Smooth muscle cell (in vitro differentiated cells): ENCODE results near the gene STRN3. TPM values are rescaled to one million over a fixed set of nuclear protein-coding genes. Genes with fewer than 3 reads are reported as not detected.

Experiments
- DNase-seq: peaks from one replicate; lab custom pipeline; 2025; ENCODE audit not compliant: unreplicated experiment; lab: John Stamatoyannopoulos, UW
- H2AFZ ChIP-seq: fragments of 200-600 bp; sonication (generic); 2 replicates; pipeline ENCODE4 v1.6.0; 2016; ENCODE audit warnings: antibody characterized with exemption, low read depth, mild to moderate bottlenecking
- H3F3A ChIP-seq: fragments of 200-600 bp; sonication (generic); 2 replicates; pipeline ENCODE4 v1.6.0; 2017; ENCODE audit warnings: antibody characterized with exemption, low read depth
- H3K27ac ChIP-seq: fragments of 200-600 bp; sonication (generic); 2 replicates; pipeline ENCODE4 v1.5.1; 2016; ENCODE audit warnings: low read depth, mild to moderate bottlenecking
- H3K27me3 ChIP-seq: fragments of 200-600 bp; sonication (generic); 2 replicates; pipeline ENCODE4 v1.6.1; 2016; ENCODE audit warnings: low read depth, mild to moderate bottlenecking
- H3K36me3 ChIP-seq: fragments of 200-600 bp; sonication (generic); 2 replicates; pipeline ENCODE4 v1.5.1; 2016; ENCODE audit warnings: low read depth
- H3K4me1 ChIP-seq: fragments of 200-600 bp; sonication (generic); 2 replicates; pipeline ENCODE4 v1.5.1; 2016; ENCODE audit warnings: low read depth
- H3K4me2 ChIP-seq: fragments of 200-600 bp; sonication (generic); 2 replicates; pipeline ENCODE4 v1.6.0; 2016; ENCODE audit warnings: mild to moderate bottlenecking
- H3K4me3 ChIP-seq: fragments of 200-600 bp; sonication (generic); 2 replicates; pipeline ENCODE4 v1.5.1; 2016; ENCODE audit warnings: mild to moderate bottlenecking
- H3K79me2 ChIP-seq: fragments of 200-600 bp; sonication (generic); 2 replicates; pipeline ENCODE4 v1.6.0; 2016; ENCODE audit warnings: low read depth, mild to moderate bottlenecking
- H3K9ac ChIP-seq: fragments of 200-600 bp; sonication (generic); 2 replicates; pipeline ENCODE4 v1.6.0; 2016; ENCODE audit warnings: low read depth
- H3K9me3 ChIP-seq: fragments of 200-600 bp; sonication (generic); replicated peaks from 2 replicates; pipeline ENCODE4 v1.5.1; 2016; ENCODE audit warnings: low read depth
- H4K20me1 ChIP-seq: fragments of 200-600 bp; sonication (generic); 2 replicates; pipeline ENCODE4 v1.6.0; 2016; ENCODE audit warnings: low read depth
- WGBS: methylation state at CpG from one replicate; pipeline ENCODE4 v1.1.7; 2016; ENCODE audit warnings: low lambda C conversion rate; 5-methylcytosine and 5-hydroxymethylcytosine counted together
- polyA plus RNA-seq: library from polyadenylated mRNA; unstranded; fragments of >200 nt; fragmentation: Nextera tagmentation; extraction: Ambion mirVana; gene quantifications from 2 replicates; pipeline ENCODE4 v1.2.1, GENCODE V29; 2016
- total RNA-seq: library from RNA; depleted of rRNA; stranded (reverse); fragments of >200 nt; gene quantifications from 2 replicates; pipeline ENCODE4 v1.2.3, GENCODE V29; 2014
- TF ChIP-seq, protein P1 (sequence below): fragments of 200-600 bp; sonication (generic); IDR thresholded peaks from 2 replicates; pipeline ENCODE4 v1.5.1; 2017; ENCODE audit warnings: borderline replicate concordance, mild to moderate bottlenecking, antibody characterized with exemption; ENCODE audit not compliant: insufficient read depth, poor library complexity, severe bottlenecking

STRN3 gene
- total and polyA plus RNA-seq, 2 experiments from 2014 or later: 6.8 to 43.6 TPM

DNA sequence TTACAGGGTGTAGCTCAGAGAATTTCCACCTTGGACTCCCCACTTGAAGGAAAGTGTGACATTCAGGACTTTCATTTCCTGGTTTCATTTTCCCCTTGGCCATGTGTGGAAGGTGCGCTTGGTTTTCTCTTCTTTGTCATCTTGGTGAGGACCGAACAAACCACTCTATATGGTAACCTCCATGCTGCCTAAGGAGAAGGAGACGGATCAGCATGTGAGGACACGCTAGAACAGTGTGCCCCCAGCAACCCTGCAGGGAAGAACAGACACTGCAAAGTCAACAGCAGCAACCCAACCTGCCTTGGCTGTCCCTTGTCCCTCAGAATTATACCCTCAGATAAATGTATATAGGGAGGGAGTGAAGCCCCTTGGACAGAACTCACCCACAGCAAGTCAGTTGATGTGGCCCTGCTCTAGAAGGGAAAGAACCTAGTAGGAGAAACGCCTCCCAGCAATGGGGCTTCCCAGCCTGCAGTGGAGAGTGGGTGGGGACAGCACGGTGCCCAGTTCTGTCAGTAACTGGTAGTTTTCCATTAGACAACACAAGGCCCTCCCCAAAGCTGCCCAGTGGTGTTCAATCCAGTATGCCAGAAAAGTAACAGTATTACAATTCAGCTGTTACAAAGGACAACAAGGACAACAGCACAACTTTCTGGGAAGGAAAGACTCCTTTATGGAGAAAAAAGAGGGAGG is 170.7 kb downstream of the STRN3 start:
- no peak overlapping the region for H2AFZ ChIP-seq
- no peak for DNase-seq
- 95% methylated on average over 6 of the region's 6 CpGs for WGBS
- no peak overlapping the region for H3K4me2 ChIP-seq
- no peaks in the 10 kb centered on the region for H3K36me3 ChIP-seq
- H4K20me1 ChIP-seq: no peaks in the 10 kb centered on the region
- no peak overlapping the region for H3K27ac ChIP-seq
- no peaks in the 10 kb centered on the region for H3K4me1 ChIP-seq
- H3F3A ChIP-seq: no peaks in the 10 kb centered on the region
- TF ChIP-seq, protein P1, sequence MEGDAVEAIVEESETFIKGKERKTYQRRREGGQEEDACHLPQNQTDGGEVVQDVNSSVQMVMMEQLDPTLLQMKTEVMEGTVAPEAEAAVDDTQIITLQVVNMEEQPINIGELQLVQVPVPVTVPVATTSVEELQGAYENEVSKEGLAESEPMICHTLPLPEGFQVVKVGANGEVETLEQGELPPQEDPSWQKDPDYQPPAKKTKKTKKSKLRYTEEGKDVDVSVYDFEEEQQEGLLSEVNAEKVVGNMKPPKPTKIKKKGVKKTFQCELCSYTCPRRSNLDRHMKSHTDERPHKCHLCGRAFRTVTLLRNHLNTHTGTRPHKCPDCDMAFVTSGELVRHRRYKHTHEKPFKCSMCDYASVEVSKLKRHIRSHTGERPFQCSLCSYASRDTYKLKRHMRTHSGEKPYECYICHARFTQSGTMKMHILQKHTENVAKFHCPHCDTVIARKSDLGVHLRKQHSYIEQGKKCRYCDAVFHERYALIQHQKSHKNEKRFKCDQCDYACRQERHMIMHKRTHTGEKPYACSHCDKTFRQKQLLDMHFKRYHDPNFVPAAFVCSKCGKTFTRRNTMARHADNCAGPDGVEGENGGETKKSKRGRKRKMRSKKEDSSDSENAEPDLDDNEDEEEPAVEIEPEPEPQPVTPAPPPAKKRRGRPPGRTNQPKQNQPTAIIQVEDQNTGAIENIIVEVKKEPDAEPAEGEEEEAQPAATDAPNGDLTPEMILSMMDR: no peak
- no peak overlapping the region for H3K4me3 ChIP-seq
- H3K79me2 ChIP-seq: no peaks in the 10 kb centered on the region
- H3K9ac ChIP-seq: no peak overlapping the region
- H3K27me3 ChIP-seq: no peaks in the 10 kb centered on the region
- no peaks in the 10 kb centered on the region for H3K9me3 ChIP-seq

DNA sequence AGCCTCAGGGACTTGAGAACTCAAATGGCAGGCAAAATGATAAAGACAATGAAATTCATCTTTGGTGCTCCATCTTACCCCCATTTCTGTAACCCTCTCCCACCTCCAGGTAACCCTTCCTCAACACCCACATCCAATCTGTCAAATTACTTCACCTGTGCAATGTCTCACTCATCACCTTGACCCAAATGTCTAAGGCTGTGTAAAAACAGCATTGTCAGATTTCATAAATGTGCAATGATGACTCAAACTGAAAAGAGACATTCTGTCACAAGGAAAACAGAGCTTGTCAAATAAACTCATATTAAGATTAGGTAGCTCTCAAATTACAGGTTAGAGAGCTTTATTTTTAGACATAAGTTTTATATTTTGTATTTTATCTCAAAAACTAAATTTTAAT is 171.7 kb downstream of the STRN3 start:
- Histone ChIP-seq H3K9me3 (no peaks in the 10 kb centered on the region), H3F3A (no peaks in the 10 kb centered on the region), H3K4me1 (no peaks in the 10 kb centered on the region), H3K27ac (no peak overlapping the region), H3K4me2 (no peak overlapping the region), H3K79me2 (no peaks in the 10 kb centered on the region), H3K27me3 (no peaks in the 10 kb centered on the region), H2AFZ (no peak overlapping the region), H4K20me1 (no peaks in the 10 kb centered on the region), H3K36me3 (no peaks in the 10 kb centered on the region), H3K9ac (no peak overlapping the region), H3K4me3 (no peak overlapping the region)
- TF ChIP-seq, protein P1: no peak
- no peak for DNase-seq

DNA sequence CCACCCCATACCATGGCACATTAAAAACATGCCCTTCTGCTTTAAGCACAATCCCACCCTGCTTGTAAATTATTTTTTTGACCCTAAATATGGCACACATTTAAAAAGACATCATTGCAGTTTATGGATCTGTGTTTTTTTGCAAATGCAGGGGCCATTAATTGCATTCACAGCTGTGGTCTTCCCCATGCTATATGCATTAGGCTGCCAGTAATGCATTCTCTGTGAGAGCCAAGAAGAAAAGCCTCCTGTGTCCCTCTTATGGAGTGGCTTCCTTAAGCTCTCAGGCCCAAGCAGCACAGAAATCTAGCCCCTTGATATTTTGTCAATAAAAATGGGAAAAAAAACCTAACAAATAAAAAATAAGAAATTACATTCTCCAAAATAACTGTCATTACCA is 172.2 kb downstream of the STRN3 start:
- H3K27ac ChIP-seq: no peak overlapping the region
- H3K4me2 ChIP-seq: no peak overlapping the region
- H4K20me1 ChIP-seq: no peaks in the 10 kb centered on the region
- H3K9ac ChIP-seq: no peak overlapping the region
- H3K4me1 ChIP-seq: no peaks in the 10 kb centered on the region
- H3K27me3 ChIP-seq: no peaks in the 10 kb centered on the region
- H3K9me3 ChIP-seq: no peaks in the 10 kb centered on the region
- DNase-seq: no peak
- no peaks in the 10 kb centered on the region for H3K79me2 ChIP-seq
- H3K36me3 ChIP-seq: no peaks in the 10 kb centered on the region
- TF ChIP-seq, protein P1: no peak
- H3F3A ChIP-seq: no peaks in the 10 kb centered on the region
- H2AFZ ChIP-seq: no peak overlapping the region
- no peak overlapping the region for H3K4me3 ChIP-seq

DNA sequence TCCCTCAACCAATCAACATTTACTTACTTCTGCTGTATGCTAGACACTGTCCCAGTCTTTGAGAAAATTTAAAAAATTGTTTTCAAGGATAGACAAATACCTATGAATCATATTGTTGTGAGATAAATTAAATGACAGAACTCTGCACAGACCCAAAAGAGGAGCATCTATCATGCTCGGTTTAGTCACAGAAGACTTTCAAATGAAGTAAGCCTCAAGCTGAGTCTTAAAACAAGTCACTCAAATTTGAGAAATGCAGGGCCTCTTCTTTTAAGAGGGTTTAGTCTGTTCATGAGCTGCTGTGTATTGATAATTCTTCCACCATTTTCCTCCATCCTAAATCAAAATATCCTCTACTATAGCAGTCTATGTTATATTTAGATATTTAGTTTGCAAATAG is 176.2 kb downstream of the STRN3 start:
- H3F3A ChIP-seq: no peaks in the 10 kb centered on the region
- H4K20me1 ChIP-seq: no peaks in the 10 kb centered on the region
- DNase-seq: no peak
- peaks cover 13% of the 10 kb centered on the region for H3K27me3 ChIP-seq
- TF ChIP-seq, protein P1: no peak
- H3K36me3 ChIP-seq: no peaks in the 10 kb centered on the region
- H3K4me1 ChIP-seq: no peaks in the 10 kb centered on the region
- no peak overlapping the region for H2AFZ ChIP-seq
- no peak overlapping the region for H3K9ac ChIP-seq
- H3K27ac ChIP-seq: no peak overlapping the region
- no peaks in the 10 kb centered on the region for H3K79me2 ChIP-seq
- no peaks in the 10 kb centered on the region for H3K9me3 ChIP-seq
- 87% methylated on average over 1 of the region's 1 CpG for WGBS
- H3K4me3 ChIP-seq: no peak overlapping the region
- H3K4me2 ChIP-seq: no peak overlapping the region
